Endothelial cell of umbilical vein (primary cell): ENCODE data around the gene UNC119. TPM values are rescaled to one million over a fixed set of nuclear protein-coding genes. Genes with fewer than 3 reads are reported as not detected.

Experiments used
- BruUV-seq: library from RNA; stranded (reverse); fragments of 400-500 nt; replicated peaks from 2 replicates; lab custom pipeline; 2021; lab: Mats Ljungman, UMichigan
- CTCF ChIA-PET: fragments of 300-600, 350-600 bp; sonication (Branson Sonifier 250); formaldehyde crosslinking; loops from one replicate; lab custom pipeline; 2021; ENCODE audit warnings: antibody characterized with exemption, inconsistent platforms; lab: Charles Lee
- POLR2A ChIA-PET: fragments of 300-600, 350-600 bp; sonication (Branson Sonifier 250); formaldehyde crosslinking; loops from one replicate; lab custom pipeline; 2021; ENCODE audit warnings: antibody characterized with exemption, inconsistent platforms; lab: Charles Lee
- DNase-seq: peaks from one replicate; pipeline ENCODE4 v3.0.0-alpha.2; 2011; ENCODE audit warnings: low read depth, low spot score
- FAIRE-seq: peaks from 2 replicates; lab custom pipeline; 2011; peaks lifted over from hg19 to GRCh38; lab: Jason Lieb, UNC
- H2AFZ ChIP-seq: 2 replicates; pipeline ENCODE4 v1.6.0; 2012; ENCODE audit warnings: low read depth, low read length, control low read depth, inconsistent platforms
- H3K27ac ChIP-seq: 2 replicates; pipeline ENCODE4 v1.5.1; 2011; ENCODE audit warnings: low read depth, mild to moderate bottlenecking, control low read depth, low read length, moderate library complexity; ENCODE audit not compliant: insufficient read depth
- H3K27me3 ChIP-seq, 2 experiments: 2 replicates each; pipeline versions ENCODE4 v1.6.0 to v1.6.1; 2011; ENCODE audit warnings: low read length in 2 of 2, mixed read lengths in 1 of 2; ENCODE audit not compliant: control insufficient read depth in 2 of 2, insufficient read depth in 2 of 2
- H3K36me3 ChIP-seq, 2 experiments: 2 replicates in 1 of 2; 3 replicates in 1 of 2; pipeline ENCODE4 v1.5.1; 2011; ENCODE audit warnings: low read length in 2 of 2, mild to moderate bottlenecking in 1 of 2, moderate library complexity in 1 of 2; ENCODE audit not compliant: control insufficient read depth in 2 of 2, insufficient read depth in 2 of 2; ENCODE audit errors: extremely low read depth in 1 of 2
- H3K4me1 ChIP-seq: 3 replicates; pipeline ENCODE4 v1.5.1; 2011; ENCODE audit warnings: mild to moderate bottlenecking, low read length; ENCODE audit not compliant: control insufficient read depth, insufficient read depth; ENCODE audit errors: extremely low read depth
- H3K4me2 ChIP-seq: 2 replicates; pipeline ENCODE4 v1.6.1; 2011; ENCODE audit warnings: low read length, control low read depth, mixed read lengths; ENCODE audit not compliant: insufficient read depth
- H3K4me3 ChIP-seq, 3 experiments: fragments of 200-600 bp in 1 of 3; sonication (generic), shearing (Covaris generic) in 1 of 3; replicated peaks in 1 of 3; 2 replicates each; pipeline ENCODE4 v1.5.1; 2011 to 2016; ENCODE audit warnings: control low read depth in 3 of 3, low read length in 3 of 3, mild to moderate bottlenecking in 2 of 3, inconsistent platforms in 1 of 3, low read depth in 1 of 3, moderate library complexity in 1 of 3; ENCODE audit not compliant: insufficient read depth in 1 of 3
- H3K79me2 ChIP-seq: 2 replicates; pipeline ENCODE4 v1.6.0; 2012; ENCODE audit warnings: low read length, inconsistent platforms; ENCODE audit not compliant: control insufficient read depth, insufficient read depth
- H3K9ac ChIP-seq: replicated peaks from 2 replicates; pipeline ENCODE3; 2011; ENCODE audit warnings: low read length, control low read depth; ENCODE audit not compliant: insufficient read depth; ENCODE audit errors: extremely low read depth
- H3K9me1 ChIP-seq: replicated peaks from 3 replicates; pipeline ENCODE4 v1.6.0; 2011; ENCODE audit warnings: mild to moderate bottlenecking, low read length; ENCODE audit not compliant: control insufficient read depth, insufficient read depth; ENCODE audit errors: extremely low read depth
- H3K9me3 ChIP-seq: replicated peaks from 2 replicates; pipeline ENCODE4 v1.5.1; 2012; ENCODE audit warnings: low read length, inconsistent platforms; ENCODE audit not compliant: control insufficient read depth, insufficient read depth
- H4K20me1 ChIP-seq: replicated peaks from 2 replicates; pipeline ENCODE3; 2011; ENCODE audit warnings: mild to moderate bottlenecking, low read length; ENCODE audit not compliant: control insufficient read depth, insufficient read depth; ENCODE audit errors: extremely low read depth
- EZH2 ChIP-seq: IDR thresholded peaks from 2 replicates; pipeline ENCODE4 v1.6.1; 2012; ENCODE audit warnings: borderline replicate concordance, low read depth, mild to moderate bottlenecking, moderate library complexity, low read length, inconsistent platforms; ENCODE audit not compliant: severe bottlenecking
- FOS ChIP-seq: IDR thresholded peaks from 2 replicates; pipeline ENCODE4 v1.6.1; 2011; ENCODE audit warnings: mild to moderate bottlenecking, low read length, moderate library complexity, borderline replicate concordance; ENCODE audit not compliant: insufficient read depth
- GATA2 ChIP-seq: IDR thresholded peaks from 2 replicates; pipeline ENCODE4 v1.7.0; 2011; ENCODE audit warnings: low read depth, mild to moderate bottlenecking, moderate library complexity, mixed read lengths, low read length; ENCODE audit not compliant: insufficient read length, insufficient read depth
- JUN ChIP-seq: IDR thresholded peaks from 2 replicates; pipeline ENCODE4 v1.6.1; 2011; ENCODE audit warnings: borderline replicate concordance, low read depth; ENCODE audit not compliant: insufficient read length, insufficient read depth
- MAX ChIP-seq: IDR thresholded peaks from 2 replicates; pipeline ENCODE4 v1.6.1; 2011; ENCODE audit not compliant: insufficient read depth, insufficient read length
- MYC ChIP-seq: IDR thresholded peaks from one replicate; pipeline ENCODE4 v1.6.1; 2011; ENCODE audit warnings: mild to moderate bottlenecking, low read depth, low read length
- POLR2A ChIP-seq: IDR thresholded peaks from 2 replicates; pipeline ENCODE4 v1.6.1; 2012; ENCODE audit warnings: low read depth, mild to moderate bottlenecking, control low read depth, low read length
- POLR2AphosphoS5 ChIP-seq: IDR thresholded peaks from 2 replicates; pipeline ENCODE4 v1.6.1; 2012; ENCODE audit warnings: low read depth, mild to moderate bottlenecking, control low read depth, low read length, moderate library complexity; ENCODE audit not compliant: insufficient read depth
- dilution Hi-C: fragments of 300-500 bp; cut with MboI; formaldehyde crosslinking; loops from one replicate; pipeline ENCODE4 v1.15.0; 2019; ENCODE audit warnings: low sequenced_read_pairs; ENCODE audit not compliant: extremely low pct_ligation_motif_present
- intact Hi-C: fragments of 100-400 bp; cut with micrococcal nuclease; formaldehyde crosslinking; loops from one replicate; pipeline ENCODE4 v1.10.0; 2022
- polyA plus RNA-seq, 4 experiments: library from polyadenylated mRNA; depleted of rRNA in 3 of 4; stranded (reverse) in 3 of 4; unstranded in 1 of 4; fragments of >200 nt; gene quantifications; 2 replicates each; pipeline versions ENCODE4 v1.2.1 to v1.2.3, GENCODE V29; 2011 to 2012; ENCODE audit warnings: missing spikeins in 1 of 4
- total RNA-seq: library from RNA; stranded (reverse); gene quantifications from 2 replicates; pipeline ENCODE4 v1.2.3, GENCODE V29; 2021
- TF ChIP-seq, protein P1 (sequence below), 2 donors: IDR thresholded peaks; 1 replicate in 1 of 2; 2 replicates in 1 of 2; pipeline ENCODE4 v1.5.1; 2011; ENCODE audit warnings: low read length in 2 of 2, mild to moderate bottlenecking in 2 of 2, moderate library complexity in 2 of 2, control low read depth in 1 of 2, inconsistent platforms in 1 of 2, low read depth in 1 of 2; ENCODE audit not compliant: insufficient read depth in 1 of 2; ENCODE audit errors: extremely low read depth in 1 of 2

The UNC119 gene
- total and polyA plus RNA-seq, 2 donors (not counting 3 experiments of a cell fraction or from before 2014, with no cell fraction given), result 26.3 to 67.8 TPM

DNA sequence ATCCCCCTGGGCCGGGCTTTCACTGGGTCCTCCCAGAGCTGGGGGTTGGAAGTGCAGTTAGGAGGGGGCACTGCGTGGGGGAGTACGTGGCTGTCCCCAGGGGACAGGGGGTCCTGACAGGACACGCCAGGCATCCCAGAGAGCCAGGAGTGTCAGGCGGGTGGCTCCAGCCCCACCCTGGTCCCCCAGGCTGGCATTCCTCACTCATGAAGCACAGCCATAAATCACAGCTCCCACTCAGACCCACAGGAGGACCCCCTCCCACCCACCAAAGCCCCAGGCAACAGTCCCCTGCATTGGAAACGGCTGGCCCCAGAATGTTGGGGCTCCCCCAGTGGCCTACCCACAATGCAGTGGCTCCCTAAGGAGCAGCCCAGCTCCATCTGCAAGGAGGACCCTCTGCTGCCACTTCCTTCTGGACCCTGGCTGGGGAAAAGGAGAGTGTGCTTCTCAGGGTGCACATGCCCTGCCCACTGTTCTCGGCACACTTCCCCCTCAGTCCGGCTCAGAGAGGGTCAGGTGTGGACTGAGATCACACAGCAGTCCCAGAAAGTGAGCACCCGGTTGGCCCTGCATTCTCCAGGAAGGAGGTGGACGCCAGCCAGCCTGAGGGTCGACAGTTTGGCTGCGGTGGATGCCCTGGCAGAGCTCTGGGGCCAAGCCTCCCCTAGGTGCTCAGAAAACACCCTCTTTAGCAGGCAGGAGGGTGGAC lies 53.6 kb downstream of the UNC119 start:
- intact Hi-C loops, result no loop called here
- ChIA-PET POLR2A (no interaction called here), CTCF (no interaction called here)

More for the DNA sequence above, 53.6 kb downstream of the UNC119 start:
- Histone ChIP-seq H3K9me1 (no peaks in the 10 kb centered on the region), H3K79me2 (no peaks in the 10 kb centered on the region), H3K9me3 (no peaks in the 10 kb centered on the region), H4K20me1 (no peaks in the 10 kb centered on the region), H3K36me3 (no peaks in the 10 kb centered on the region), H3K27me3 (peaks cover 0 to 12% of the 10 kb centered on the region in 2 experiments), H3K9ac (no peak overlapping the region), H3K27ac (no peak overlapping the region), H3K4me1 (no peaks in the 10 kb centered on the region), H2AFZ (no peak overlapping the region), H3K4me2 (no peak overlapping the region), H3K4me3 (no peak overlapping the region)
- TF ChIP-seq POLR2A (no peak), MAX (no peak), FOS (no peak), GATA2 (no peak), MYC (no peak), POLR2AphosphoS5 (no peak), EZH2 (no peak), JUN (no peak)
- TF ChIP-seq, protein P1, sequence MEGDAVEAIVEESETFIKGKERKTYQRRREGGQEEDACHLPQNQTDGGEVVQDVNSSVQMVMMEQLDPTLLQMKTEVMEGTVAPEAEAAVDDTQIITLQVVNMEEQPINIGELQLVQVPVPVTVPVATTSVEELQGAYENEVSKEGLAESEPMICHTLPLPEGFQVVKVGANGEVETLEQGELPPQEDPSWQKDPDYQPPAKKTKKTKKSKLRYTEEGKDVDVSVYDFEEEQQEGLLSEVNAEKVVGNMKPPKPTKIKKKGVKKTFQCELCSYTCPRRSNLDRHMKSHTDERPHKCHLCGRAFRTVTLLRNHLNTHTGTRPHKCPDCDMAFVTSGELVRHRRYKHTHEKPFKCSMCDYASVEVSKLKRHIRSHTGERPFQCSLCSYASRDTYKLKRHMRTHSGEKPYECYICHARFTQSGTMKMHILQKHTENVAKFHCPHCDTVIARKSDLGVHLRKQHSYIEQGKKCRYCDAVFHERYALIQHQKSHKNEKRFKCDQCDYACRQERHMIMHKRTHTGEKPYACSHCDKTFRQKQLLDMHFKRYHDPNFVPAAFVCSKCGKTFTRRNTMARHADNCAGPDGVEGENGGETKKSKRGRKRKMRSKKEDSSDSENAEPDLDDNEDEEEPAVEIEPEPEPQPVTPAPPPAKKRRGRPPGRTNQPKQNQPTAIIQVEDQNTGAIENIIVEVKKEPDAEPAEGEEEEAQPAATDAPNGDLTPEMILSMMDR (IDR thresholded peaks at IDR 0.05; ENCODE audit: extremely low read depth in 1 of 2, insufficient read depth in 1 of 2, low read depth in 1 of 2, low read length in 2 of 2), result no peak
- FAIRE-seq (no peak), DNase-seq (no peak)
- dilution Hi-C loops, result no loop called here
- BruUV-seq, result no TSS peak
